K562 (cell line): ENCODE data around the gene RERE. TPM values are rescaled to one million over a fixed set of nuclear protein-coding genes. Genes with fewer than 3 reads are reported as not detected.
A peak's percentile ranks its signal among the peaks of the same experiment; 100 is the strongest.

Experiments
- ATAC-seq: fragments of 200-7000 bp; cut with Tn5 transposase; 3 replicates; pipeline ENCODE4 v1.9.1; 2020; ENCODE audit warnings: moderate library complexity
- BruUV-seq: library from RNA; stranded (reverse); fragments of 400-500 nt; replicated peaks from 2 replicates; lab custom pipeline; 2021; lab: Mats Ljungman, UMichigan
- CTCF ChIA-PET: fragments of 300-600 bp; formaldehyde crosslinking; extraction: SDS; loops from one replicate; lab custom pipeline; 2021; ENCODE audit warnings: low intra/inter-chr PET ratio; lab: Yijun Ruan, JAX
- POLR2A ChIA-PET: fragments of 300-600, 350-650 bp; sonication (Branson Sonifier 250); formaldehyde crosslinking; extraction: SDS; loops from one replicate; lab custom pipeline; 2021; ENCODE audit warnings: antibody characterized with exemption, inconsistent platforms; lab: Yijun Ruan, JAX
- DNase-seq, 4 experiments: peaks; one replicate each; pipeline versions ENCODE4 v3.0.0 to v3.0.0-alpha.2; 2011 to 2018; ENCODE audit warnings: low spot score in 3 of 4, mixed read lengths in 3 of 4; ENCODE audit errors: extremely low read depth in 1 of 4
- FAIRE-seq: peaks from 2 replicates; lab custom pipeline; 2011; peaks lifted over from hg19 to GRCh38; lab: Jason Lieb, UNC
- H2AFZ ChIP-seq: 2 replicates; pipeline ENCODE4 v1.6.0; 2011; ENCODE audit warnings: low read depth, low read length, control low read depth, inconsistent platforms
- H3K27ac ChIP-seq: fragments of 200-600 bp; 3 replicates; pipeline ENCODE4 v1.8.0; 2011; ENCODE audit warnings: low read depth, mild to moderate bottlenecking, control low read depth, inconsistent platforms, low read length, moderate library complexity, mixed read lengths; ENCODE audit errors: extremely low read depth
- H3K27me3 ChIP-seq, 2 experiments: fragments of 300-600 bp in 1 of 2; 2 replicates in 1 of 2; 3 replicates in 1 of 2; pipeline versions ENCODE4 v1.6.0 to v1.8.0; 2011; ENCODE audit warnings: inconsistent platforms in 2 of 2, low read length in 2 of 2, mild to moderate bottlenecking in 1 of 2, mixed read lengths in 1 of 2, moderate library complexity in 1 of 2; ENCODE audit not compliant: control insufficient read depth in 2 of 2, insufficient read depth in 2 of 2
- H3K36me3 ChIP-seq: fragments of 300-600 bp; 3 replicates; pipeline ENCODE4 v1.8.0; 2011; ENCODE audit warnings: mild to moderate bottlenecking, low read length, inconsistent platforms; ENCODE audit not compliant: control insufficient read depth, insufficient read depth
- H3K4me1 ChIP-seq, 2 experiments: fragments of 200-600 bp in 1 of 2; replicated peaks in 1 of 2; 2 replicates in 1 of 2; 3 replicates in 1 of 2; pipeline versions ENCODE4 v1.5.1 to v1.8.0; 2011; ENCODE audit warnings: inconsistent platforms in 2 of 2, low read length in 2 of 2, mild to moderate bottlenecking in 1 of 2, mixed read lengths in 1 of 2, moderate library complexity in 1 of 2; ENCODE audit not compliant: control insufficient read depth in 2 of 2, insufficient read depth in 2 of 2
- H3K4me2 ChIP-seq: 2 replicates; pipeline ENCODE4 v1.6.1; 2011; ENCODE audit warnings: low read length, control low read depth, inconsistent platforms, mixed read lengths; ENCODE audit not compliant: insufficient read depth
- H3K4me3 ChIP-seq: fragments of 200-600 bp; sonication (generic), shearing (Covaris generic); 2 replicates; pipeline ENCODE4 v1.5.1; 2016; ENCODE audit warnings: control low read depth, inconsistent platforms
- H3K79me2 ChIP-seq: fragments of 200-600 bp; 3 replicates; pipeline ENCODE4 v1.8.0; 2011; ENCODE audit warnings: low read length, inconsistent platforms; ENCODE audit not compliant: control insufficient read depth, insufficient read depth
- H3K9ac ChIP-seq, 2 experiments: 2 replicates each; pipeline versions ENCODE4 v1.6.0 to v1.6.1; 2011; ENCODE audit warnings: low read depth in 2 of 2, low read length in 2 of 2, control low read depth in 1 of 2, inconsistent platforms in 1 of 2, mild to moderate bottlenecking in 1 of 2, mixed read lengths in 1 of 2; ENCODE audit not compliant: insufficient read depth in 1 of 2
- H3K9me1 ChIP-seq: one replicate; pipeline ENCODE4 v1.6.0; 2011; ENCODE audit warnings: inconsistent platforms, mild to moderate bottlenecking, low read length, moderate library complexity; ENCODE audit not compliant: control insufficient read depth, insufficient read depth
- H3K9me3 ChIP-seq: replicated peaks from 2 replicates; pipeline ENCODE4 v1.5.1; 2011; ENCODE audit warnings: low read depth, low read length, inconsistent platforms; ENCODE audit not compliant: control insufficient read depth, insufficient read depth
- H4K20me1 ChIP-seq: replicated peaks from 2 replicates; pipeline ENCODE4 v1.6.1; 2011; ENCODE audit warnings: low read length, inconsistent platforms, mixed read lengths; ENCODE audit not compliant: control insufficient read depth, insufficient read depth
- ATF3 ChIP-seq, 2 experiments: fragments of 450-650 bp in 1 of 2; sonication (generic) in 1 of 2; formaldehyde crosslinking in 1 of 2; IDR thresholded peaks in 1 of 2; conservative IDR thresholded peaks in 1 of 2; 2 replicates each; pipeline versions ENCODE4 v1.6.1 to v1.8.1; 2016 to 2023; ENCODE audit warnings: mild to moderate bottlenecking in 2 of 2, moderate library complexity in 2 of 2, inconsistent platforms in 1 of 2, missing genetic modification reagents in 1 of 2
- BCL6 ChIP-seq: fragments of 250-450 bp; sonication (Bioruptor Pico); IDR thresholded peaks from 2 replicates; pipeline ENCODE4 v1.4.0; 2020
- BRCA1 ChIP-seq, 2 experiments: fragments of 450-650 bp in 1 of 2; sonication (generic) in 1 of 2; formaldehyde crosslinking in 1 of 2; IDR thresholded peaks; 2 replicates each; pipeline versions ENCODE4 v1.5.0 to v1.6.1; 2017 to 2020; ENCODE audit warnings: mild to moderate bottlenecking in 1 of 2, missing genetic modification reagents in 1 of 2
- CBFB ChIP-seq: sonication (generic); formaldehyde crosslinking; IDR thresholded peaks from 2 replicates; pipeline ENCODE4 v1.4.0; 2020; ENCODE audit warnings: mild to moderate bottlenecking, missing genetic modification reagents
- CEBPG ChIP-seq, 3 experiments: fragments of 200-800 bp in 1 of 3; sonication (Bioruptor generic) in 1 of 3; sonication (generic) in 1 of 3; formaldehyde crosslinking in 1 of 3; IDR thresholded peaks in 2 of 3; conservative IDR thresholded peaks in 1 of 3; 2 replicates each; pipeline versions ENCODE4 v1.6.1 to v1.8.0; 2016 to 2022; ENCODE audit warnings: missing compliant biosample characterization in 2 of 3, missing genetic modification characterization in 2 of 3, mild to moderate bottlenecking in 1 of 3, missing genetic modification reagents in 1 of 3
- CTBP1 ChIP-seq: fragments of 450-650 bp; IDR thresholded peaks from 2 replicates; pipeline ENCODE4 v1.6.1; 2016; ENCODE audit warnings: borderline replicate concordance
- ELK3 ChIP-seq: fragments of 450-650 bp; formaldehyde crosslinking; IDR thresholded peaks from 2 replicates; pipeline ENCODE4 v1.4.0; 2020; ENCODE audit warnings: mild to moderate bottlenecking
- ETV1 ChIP-seq: fragments of 450-650 bp; conservative IDR thresholded peaks from 2 replicates; pipeline ENCODE4 v1.6.1; 2016; ENCODE audit warnings: missing genetic modification characterization, control low read depth, low read depth, missing compliant biosample characterization
- FOSL1 ChIP-seq: fragments of 200-800 bp; sonication (Bioruptor generic); conservative IDR thresholded peaks from 2 replicates; pipeline ENCODE4 v1.6.1; 2016; ENCODE audit warnings: missing genetic modification characterization, missing compliant biosample characterization
- HBP1 ChIP-seq: fragments of 450-650 bp; formaldehyde crosslinking; IDR thresholded peaks from 2 replicates; pipeline ENCODE4 v1.4.0; 2022; ENCODE audit warnings: missing genetic modification characterization
- HNRNPLL ChIP-seq: fragments of 200-400 bp; formaldehyde crosslinking; IDR thresholded peaks from 2 replicates; pipeline ENCODE4 v1.6.1; 2017; ENCODE audit warnings: low read length, low read depth, mild to moderate bottlenecking; ENCODE audit not compliant: poor library complexity, severe bottlenecking
- NR2F6 ChIP-seq: fragments of 450-650 bp; formaldehyde crosslinking; IDR thresholded peaks from 2 replicates; pipeline ENCODE4 v1.4.0; 2020; ENCODE audit warnings: mild to moderate bottlenecking
- PPARD ChIP-seq: fragments of 250-450 bp; sonication (Bioruptor Pico); IDR thresholded peaks from 2 replicates; pipeline ENCODE4 v1.8.0; 2022; ENCODE audit warnings: inconsistent platforms, mild to moderate bottlenecking, moderate library complexity
- SIN3A ChIP-seq, 2 experiments: fragments of 150-350 bp in 1 of 2; IDR thresholded peaks; 2 replicates each; pipeline ENCODE4 v1.6.1; 2011 to 2016; ENCODE audit warnings: borderline replicate concordance in 2 of 2, low read depth in 2 of 2, low read length in 2 of 2, mild to moderate bottlenecking in 2 of 2, moderate library complexity in 2 of 2; ENCODE audit not compliant: control insufficient read depth in 1 of 2
- TRIM24 ChIP-seq, 2 experiments: fragments of 450-650 bp; IDR thresholded peaks; 2 replicates each; pipeline ENCODE4 v1.6.1; 2016
- ZFP30 ChIP-seq: fragments of 250-450 bp; sonication (Bioruptor Pico); IDR thresholded peaks from 2 replicates; pipeline ENCODE4 v1.8.0; 2022; ENCODE audit warnings: moderate library complexity, mild to moderate bottlenecking, inconsistent platforms, borderline replicate concordance
- ZKSCAN8 ChIP-seq: fragments of 200-800 bp; sonication (Bioruptor generic); IDR thresholded peaks from 2 replicates; pipeline ENCODE4 v1.6.1; 2016; ENCODE audit warnings: missing genetic modification characterization, missing compliant biosample characterization
- ZNF561 ChIP-seq: fragments of 450-650 bp; formaldehyde crosslinking; conservative IDR thresholded peaks from 2 replicates; pipeline ENCODE4 v1.4.0; 2020; ENCODE audit warnings: mild to moderate bottlenecking, moderate library complexity
- WGBS: fragments of 100-300 bp; shearing (Covaris generic); methylation state at CpG from one replicate; pipeline ENCODE4 v1.1.6; 2016; ENCODE audit warnings: low coverage, mixed read lengths; ENCODE audit not compliant: insufficient coverage; ENCODE audit errors: missing lambda C conversion rate; 5-methylcytosine and 5-hydroxymethylcytosine counted together
- in situ Hi-C: fragments of 300-500 bp; cut with MboI; formaldehyde crosslinking; loops from 4 replicates; pipeline ENCODE4 v1.15.0; 2018; ENCODE audit warnings: inconsistent platforms, mixed read lengths
- intact Hi-C: fragments of 100-400 bp; cut with micrococcal nuclease; formaldehyde crosslinking; loops from 2 replicates; pipeline ENCODE4 v1.14.2; 2022
- polyA plus RNA-seq, 8 experiments: library from polyadenylated mRNA; depleted of rRNA in 4 of 8; stranded (reverse) in 5 of 8; unstranded in 3 of 8; fragments of >200 nt; fragmentation: Nextera tagmentation in 2 of 8; fragmentation: Illumina TruSeq in 1 of 8; extraction: Ambion mirVana in 2 of 8; extraction: Trizol in 1 of 8; gene quantifications; 2 replicates each; pipeline versions ENCODE4 v1.2.1 to v1.2.3, GENCODE V29; 2011 to 2014; ENCODE audit warnings: inconsistent platforms in 1 of 8, missing spikeins in 1 of 8
- total RNA-seq, 7 experiments: library from RNA; depleted of rRNA in 6 of 7; stranded (reverse); fragments of >200 nt in 6 of 7; fragmentation: Illumina TruSeq in 2 of 7; extraction: Trizol in 2 of 7; gene quantifications; 2 replicates each; pipeline versions ENCODE4 v1.2.1 to v1.2.3, GENCODE V29; 2011 to 2021; ENCODE audit warnings: low replicate concordance in 1 of 7

The RERE gene
- total and polyA plus RNA-seq, 9 of the 15 experiments (the other 6 are each of a cell fraction or from before 2014, with no cell fraction given): 3.0 to 51.5 (median 13.4) TPM

- H2AFZ ChIP-seq: no peak overlapping the region
- CTCF ChIA-PET: no interaction called here
- no peak overlapping the region for H3K4me2 ChIP-seq
- no peaks in the 10 kb centered on the region for H3K9me1 ChIP-seq
- in situ Hi-C loops: no loop called here
- H4K20me1 ChIP-seq: no peaks in the 10 kb centered on the region
- no TSS peak for BruUV-seq
- H3K36me3 ChIP-seq: peaks cover 50% of the 10 kb centered on the region
- H3K27ac ChIP-seq: no peak overlapping the region
- intact Hi-C loops: no loop called here
- FAIRE-seq: no peak
- H3K9ac ChIP-seq: no peak overlapping the region
- no peak for ATAC-seq
- no peaks in the 10 kb centered on the region; a peak in 1 of 5 replicates for H3K4me1 ChIP-seq
- POLR2A ChIA-PET: interaction anchor here (0.9 to 1.3 kb wide), 3 partner anchors 11 to 29 kb away, joined by 3 read pairs; no protein-coding TSS in a partner anchor
- no peak for DNase-seq
- no peak overlapping the region for H3K4me3 ChIP-seq
- no peaks in the 10 kb centered on the region for H3K9me3 ChIP-seq
- H3K27me3 ChIP-seq: no peaks in the 10 kb centered on the region
- 72% methylated on average over 3 of the region's 3 CpGs for WGBS
- no peaks in the 10 kb centered on the region for H3K79me2 ChIP-seq
- no peak for TF ChIP-seq ZNF561 (CRISPR knock-in tag)
- TF ChIP-seq FOSL1 (tag): peak; percentile 39; the same call in 1 of the 2 replicates
- no peak for TF ChIP-seq ZFP30 (CRISPR knock-in tag)
- no peak for TF ChIP-seq CEBPG (CRISPR knock-in tag; IDR thresholded peaks at IDR 0.05)
- peak; percentile 38 to 86; a peak in 2 of 4 replicates for TF ChIP-seq CEBPG (tag; conservative IDR thresholded peaks at IDR 0.05 in 1 of 2, IDR thresholded peaks at IDR 0.05 in 1 of 2)
- no peak for TF ChIP-seq ETV1 (tag)
- no peak for TF ChIP-seq NR2F6
- TF ChIP-seq ATF3 (IDR thresholded peaks at IDR 0.05): peak; percentile 24; the same call in 1 of the 2 replicates
- TF ChIP-seq ATF3 (CRISPR knock-in tag; conservative IDR thresholded peaks at IDR 0.05): no peak
- no peak for TF ChIP-seq CBFB (CRISPR knock-in tag)
- no peak for TF ChIP-seq HBP1 (CRISPR knock-in tag)
- TF ChIP-seq SIN3A (IDR thresholded peaks at IDR 0.05; ENCODE audit: borderline replicate concordance in 2 of 2, control insufficient read depth in 1 of 2, low read depth in 2 of 2, low read length in 2 of 2): no peak
- TF ChIP-seq PPARD: no peak
- no peak for TF ChIP-seq ELK3
- no peak for TF ChIP-seq CTBP1
- 0 out of 4 replicates have a peak, but pooled peaks of 1 of the 2 experiments have one; percentile 17 for TF ChIP-seq TRIM24 (IDR thresholded peaks at IDR 0.05)
- no peak for TF ChIP-seq BRCA1 (IDR thresholded peaks at IDR 0.05)
- no peak for TF ChIP-seq BRCA1 (CRISPR knock-in tag; IDR thresholded peaks at IDR 0.05)
- no peak for TF ChIP-seq BCL6 (CRISPR knock-in tag)
- no peak for TF ChIP-seq HNRNPLL
- no peak for TF ChIP-seq ZKSCAN8 (CRISPR knock-in tag)
Observed at GRCh38 chr1:8497210-8497819, 320.1 kb downstream of the RERE start.
